Activated CD4-positive, alpha-beta memory T cell treated with anti-CD3 and anti-CD28 coated beads, Interleukin-2, amount 10 ng/mL, durations not matched to agents 7 days and 5 days (primary cell): ENCODE measurements around the gene EPDR1. TPM values are rescaled to one million over a fixed set of nuclear protein-coding genes. Genes with fewer than 3 reads are reported as not detected.

Experiments used
- CTCF ChIA-PET: fragments of 350-600 bp; sonication (Branson Sonifier 250); formaldehyde crosslinking; loops from one replicate; lab custom pipeline; 2021; ENCODE audit warnings: antibody characterized with exemption, inconsistent platforms; lab: Charles Lee
- POLR2A ChIA-PET: fragments of 350-600 bp; sonication (Branson Sonifier 250); formaldehyde crosslinking; loops from one replicate; lab custom pipeline; 2021; ENCODE audit warnings: antibody characterized with exemption; lab: Charles Lee
- DNase-seq: peaks from one replicate; pipeline ENCODE4 v3.0.0-alpha.2; 2020
- H3K27ac Mint-ChIP-seq: one replicate; pipeline ENCODE4 v1.8.0; 2021; ENCODE audit warnings: mild to moderate bottlenecking, mixed read lengths
- H3K27me3 Mint-ChIP-seq: one replicate; pipeline ENCODE4 v1.8.0; 2021; ENCODE audit warnings: mixed read lengths
- H3K36me3 Mint-ChIP-seq: one replicate; pipeline ENCODE4 v1.8.0; 2021; ENCODE audit warnings: low read depth, mixed read lengths
- H3K4me1 Mint-ChIP-seq: one replicate; pipeline ENCODE4 v1.8.0; 2021; ENCODE audit warnings: mixed read lengths
- H3K4me3 Mint-ChIP-seq: one replicate; pipeline ENCODE4 v1.8.0; 2021; ENCODE audit warnings: mild to moderate bottlenecking, mixed read lengths
- H3K9me3 Mint-ChIP-seq: one replicate; pipeline ENCODE4 v1.8.0; 2021; ENCODE audit warnings: mixed read lengths
- total RNA-seq, 2 experiments: library from RNA; stranded (reverse); gene quantifications; one replicate each; pipeline ENCODE4 v1.2.3, GENCODE V29; 2021

EPDR1 gene
- total RNA-seq, 2 experiments from 2014 or later = 0.18 to 0.35 TPM

DNA sequence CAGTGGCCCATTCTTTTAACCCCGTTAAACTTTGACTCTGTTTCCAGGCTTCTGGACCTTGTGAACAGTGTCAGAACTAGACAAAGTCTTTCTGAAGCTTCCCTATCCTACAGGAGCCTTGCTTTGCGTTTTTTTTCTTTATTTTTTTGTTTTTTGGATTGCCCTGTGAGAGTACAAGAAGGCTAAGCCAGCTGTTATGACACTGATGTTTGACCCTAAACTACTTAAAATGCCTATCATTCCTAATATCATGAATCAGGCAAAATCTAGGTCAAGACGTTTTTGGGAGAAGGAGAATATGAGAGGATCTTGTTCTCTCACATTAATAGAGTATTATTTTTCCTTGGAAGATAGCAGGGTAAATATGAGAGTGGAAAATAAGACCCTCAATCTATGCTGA lies 79.8 kb downstream of the EPDR1 start:
- H3K4me3 Mint-ChIP-seq = no peak overlapping the region
- DNase-seq = no peak
- H3K27me3 Mint-ChIP-seq = no peaks in the 10 kb centered on the region
- ChIA-PET CTCF (no interaction called here), POLR2A (no interaction called here)
- H3K4me1 Mint-ChIP-seq = no peaks in the 10 kb centered on the region
- H3K9me3 Mint-ChIP-seq = no peaks in the 10 kb centered on the region
- H3K27ac Mint-ChIP-seq = no peak overlapping the region
- H3K36me3 Mint-ChIP-seq = no peaks in the 10 kb centered on the region

Other genes with a start within 250 kb of the EPDR1 start
- gene GPR141, start 236.9 kb upstream of the EPDR1 start, total RNA-seq = not detected
- gene NME8, start 72.0 kb upstream of the EPDR1 start, total RNA-seq = not detected
- gene SFRP4, start 3.8 kb upstream of the EPDR1 start, total RNA-seq = not detected